GM23338 (cell line): ENCODE results near the gene PRKAR1B. TPM values are rescaled to one million over a fixed set of nuclear protein-coding genes. Genes with fewer than 3 reads are reported as not detected.

Experiments used
- ATAC-seq: fragments of 200-7000 bp; cut with Tn5 transposase; 3 replicates; pipeline ENCODE4 v1.9.1; 2020
- DNase-seq: peaks from one replicate; pipeline ENCODE4 v3.0.0-alpha.2; 2015; ENCODE audit warnings: low spot score
- H2AFZ ChIP-seq: fragments of 200-600 bp; sonication (generic); 2 replicates; pipeline ENCODE4 v1.8.0; 2016; ENCODE audit warnings: antibody characterized with exemption, mild to moderate bottlenecking, moderate library complexity
- H3F3A ChIP-seq: fragments of 200-600 bp; sonication (generic); replicated peaks from 2 replicates; pipeline ENCODE4 v1.8.0; 2017; ENCODE audit warnings: antibody characterized with exemption, mixed run types, low read depth
- H3K27ac ChIP-seq: fragments of 200-600 bp; sonication (generic); 2 replicates; pipeline ENCODE4 v1.6.1; 2016; ENCODE audit warnings: low read depth
- H3K27me3 ChIP-seq: fragments of 200-600 bp; sonication (generic); 2 replicates; pipeline ENCODE4 v1.8.0; 2016; ENCODE audit warnings: mild to moderate bottlenecking, mixed run types, moderate library complexity; ENCODE audit not compliant: insufficient read depth
- H3K36me3 ChIP-seq: fragments of 200-600 bp; sonication (generic); 2 replicates; pipeline ENCODE4 v1.8.0; 2016; ENCODE audit warnings: mild to moderate bottlenecking; ENCODE audit not compliant: insufficient read depth
- H3K4me1 ChIP-seq: fragments of 200-600 bp; sonication (generic); 2 replicates; pipeline ENCODE4 v1.8.0; 2016; ENCODE audit warnings: mild to moderate bottlenecking, moderate library complexity; ENCODE audit not compliant: insufficient read depth
- H3K4me2 ChIP-seq: fragments of 200-600 bp; sonication (generic); 2 replicates; pipeline ENCODE4 v1.7.1; 2017; ENCODE audit warnings: mixed run types
- H3K4me3 ChIP-seq: fragments of 200-600 bp; sonication (generic); 2 replicates; pipeline ENCODE4 v1.6.1; 2016; ENCODE audit warnings: mixed run types
- H3K79me2 ChIP-seq: fragments of 200-600 bp; sonication (generic); replicated peaks from 2 replicates; pipeline ENCODE4 v1.8.0; 2017; ENCODE audit warnings: mild to moderate bottlenecking; ENCODE audit not compliant: insufficient read depth
- H3K9me2 ChIP-seq: fragments of 200-600 bp; sonication (generic); 2 replicates; pipeline ENCODE4 v1.8.0; 2017; ENCODE audit not compliant: insufficient read depth
- H4K20me1 ChIP-seq: fragments of 200-600 bp; sonication (generic); replicated peaks from 2 replicates; pipeline ENCODE4 v1.8.0; 2017; ENCODE audit warnings: mild to moderate bottlenecking; ENCODE audit not compliant: insufficient read depth
- H3K27ac Mint-ChIP-seq: 2 replicates; pipeline ENCODE4 v1.8.0; 2020; ENCODE audit warnings: inconsistent platforms, mild to moderate bottlenecking, moderate library complexity, mixed read lengths
- H3K27me3 Mint-ChIP-seq: 3 replicates; pipeline ENCODE4 v1.8.0; 2022; ENCODE audit warnings: low read depth, mild to moderate bottlenecking, moderate library complexity, mixed read lengths, inconsistent platforms; ENCODE audit not compliant: insufficient read depth, poor library complexity
- H3K36me3 Mint-ChIP-seq: 3 replicates; pipeline ENCODE4 v1.8.0; 2021; ENCODE audit warnings: low read depth, mild to moderate bottlenecking, inconsistent platforms, moderate library complexity, mixed read lengths
- H3K4me1 Mint-ChIP-seq: 3 replicates; pipeline ENCODE4 v1.8.0; 2020; ENCODE audit warnings: mild to moderate bottlenecking, inconsistent platforms, mixed read lengths
- H3K4me3 Mint-ChIP-seq: 3 replicates; pipeline ENCODE4 v1.8.0; 2021; ENCODE audit warnings: moderate library complexity, mild to moderate bottlenecking, inconsistent platforms, mixed read lengths
- H3K9me3 Mint-ChIP-seq: 3 replicates; pipeline ENCODE4 v1.8.0; 2020; ENCODE audit warnings: moderate library complexity, mild to moderate bottlenecking, inconsistent platforms, mixed read lengths
- CREB1 ChIP-seq: fragments of 250-450 bp; sonication (Bioruptor Pico); IDR thresholded peaks from 2 replicates; pipeline ENCODE4 v1.5.0; 2020; ENCODE audit warnings: low read depth, mild to moderate bottlenecking, moderate library complexity
- CTCF ChIP-seq, 2 experiments: fragments of 200-600 bp in 1 of 2; sonication (generic) in 1 of 2; conservative IDR thresholded peaks; 2 replicates each; pipeline versions ENCODE4 v1.5.1 to v1.6.1; 2016 to 2017; ENCODE audit warnings: antibody characterized with exemption in 2 of 2, low read depth in 2 of 2, mild to moderate bottlenecking in 2 of 2, moderate library complexity in 1 of 2
- ETS1 ChIP-seq: IDR thresholded peaks from 2 replicates; pipeline ENCODE4 v1.6.1; 2016; ENCODE audit warnings: antibody characterized with exemption
- EZH2 ChIP-seq: fragments of 200-600 bp; sonication (generic); IDR thresholded peaks from one replicate; pipeline ENCODE4 v1.8.0; 2017; ENCODE audit warnings: antibody characterized with exemption, mild to moderate bottlenecking, low read depth; ENCODE audit not compliant: unreplicated experiment
- EZH2phosphoT487 ChIP-seq: fragments of 200-600 bp; sonication (generic); IDR thresholded peaks from one replicate; pipeline ENCODE4 v1.8.1; 2018; ENCODE audit warnings: antibody characterized with exemption; ENCODE audit not compliant: unreplicated experiment
- POLR2AphosphoS5 ChIP-seq: IDR thresholded peaks from 2 replicates; pipeline ENCODE4 v1.6.1; 2016; ENCODE audit warnings: antibody characterized with exemption, low read depth
- REST ChIP-seq: IDR thresholded peaks from one replicate; pipeline ENCODE4 v1.6.1; 2018; ENCODE audit warnings: antibody characterized with exemption; ENCODE audit not compliant: unreplicated experiment
- STAT1 ChIP-seq: IDR thresholded peaks from one replicate; pipeline ENCODE4 v1.6.1; 2016; ENCODE audit warnings: antibody characterized with exemption; ENCODE audit not compliant: unreplicated experiment
- ZNF114 ChIP-seq: fragments of 250-450 bp; sonication (Bioruptor Pico); IDR thresholded peaks from 2 replicates; pipeline ENCODE4 v1.5.0; 2020; ENCODE audit warnings: mild to moderate bottlenecking, moderate library complexity
- ZNF331 ChIP-seq: fragments of 250-450 bp; sonication (Bioruptor Pico); IDR thresholded peaks from 2 replicates; pipeline ENCODE4 v1.5.0; 2020; ENCODE audit warnings: low read depth, mild to moderate bottlenecking, moderate library complexity
- polyA plus RNA-seq: library from polyadenylated mRNA; unstranded; fragments of >200 nt; fragmentation: Nextera tagmentation; extraction: Ambion mirVana; gene quantifications from 2 replicates; pipeline ENCODE4 v1.2.1, GENCODE V29; 2016
- total RNA-seq: library from RNA; depleted of rRNA; stranded (reverse); fragments of >200 nt; shearing (Covaris generic); gene quantifications from 2 replicates; pipeline ENCODE4 v1.2.3, GENCODE V29; 2014

PRKAR1B gene
- total and polyA plus RNA-seq, 2 experiments from 2014 or later = 35.7 to 36.7 TPM

GRCh38 chr7:651032-651728 lies 75.9 kb downstream of the PRKAR1B start (continued):
- TF ChIP-seq EZH2phosphoT487 (no peak), POLR2AphosphoS5 (no peak), ETS1 (no peak)

- H3F3A ChIP-seq = no peaks in the 10 kb centered on the region
- H3K4me3 ChIP-seq = no peak overlapping the region
- Mint-ChIP-seq H3K27me3 (peaks cover 2% of the 10 kb centered on the region), H3K9me3 (peaks cover 11% of the 10 kb centered on the region; the same call in 2 of the 3 replicates), H3K4me3 (no peak overlapping the region), H3K27ac (no peak overlapping the region), H3K4me1 (no peaks in the 10 kb centered on the region), H3K36me3 (peaks cover 17% of the 10 kb centered on the region)
- H3K36me3 ChIP-seq = no peaks in the 10 kb centered on the region
- H3K27me3 ChIP-seq = no peaks in the 10 kb centered on the region
- H3K4me1 ChIP-seq = no peaks in the 10 kb centered on the region
- TF ChIP-seq ETS1 (no peak), EZH2phosphoT487 (no peak), EZH2 (no peak)
- no peak overlapping the region for H2AFZ ChIP-seq
- no peak overlapping the region for H3K27ac ChIP-seq
- peaks cover 29% of the 10 kb centered on the region for H3K79me2 ChIP-seq
- H4K20me1 ChIP-seq = no peaks in the 10 kb centered on the region
- no peak for ATAC-seq
- no peak for DNase-seq
- peaks cover 11% of the 10 kb centered on the region for H3K9me2 ChIP-seq
- H3K4me2 ChIP-seq = no peak overlapping the region
Observed at GRCh38 chr7:650339-651031, 76.6 kb downstream of the PRKAR1B start.

- Histone ChIP-seq H3K36me3 (no peaks in the 10 kb centered on the region), H3K9me2 (no peaks in the 10 kb centered on the region), H3F3A (no peaks in the 10 kb centered on the region), H3K27ac (no peak overlapping the region), H3K79me2 (peaks cover 12% of the 10 kb centered on the region; the same call in 1 of the 2 replicates), H4K20me1 (no peaks in the 10 kb centered on the region; the same call in 1 of the 2 replicates), H2AFZ (no peak overlapping the region), H3K4me1 (no peaks in the 10 kb centered on the region), H3K4me2 (no peak overlapping the region), H3K4me3 (no peak overlapping the region), H3K27me3 (no peaks in the 10 kb centered on the region)
- Mint-ChIP-seq H3K36me3 (peaks cover 27% of the 10 kb centered on the region), H3K4me1 (no peaks in the 10 kb centered on the region), H3K27me3 (peaks cover 11% of the 10 kb centered on the region), H3K9me3 (peaks cover 3% of the 10 kb centered on the region; the same call in 2 of the 3 replicates), H3K4me3 (no peak overlapping the region), H3K27ac (no peak overlapping the region)
- DNase-seq (no peak), ATAC-seq (no peak)
- TF ChIP-seq STAT1 (no peak), ZNF114 (CRISPR knock-in tag) (no peak), REST (no peak), CTCF (conservative IDR thresholded peaks at IDR 0.05; ENCODE audit: low read depth in 2 of 2) (no peak), EZH2phosphoT487 (no peak), POLR2AphosphoS5 (no peak), EZH2 (no peak), ETS1 (no peak), ZNF331 (CRISPR knock-in tag) (no peak), CREB1 (CRISPR knock-in tag) (no peak)
Observed at GRCh38 chr7:646951-647350, 80.1 kb downstream of the PRKAR1B start.
